DMS 273 treated with DMSO at 0.1 percent for 48 hours (cell line): ENCODE results near the gene ZNF469.
"Not testable (repeated sequence)": the region's sequence is repeated elsewhere in the genome, so short reads cannot be mapped to it uniquely, and the experiment has no call there.

Source experiments
- DNase-seq: peaks from one replicate; lab custom pipeline; 2025; lab: John Stamatoyannopoulos, UW

Gene ZNF469

GRCh38 chr16:88359008-88359407 is 23.8 kb upstream of the ZNF469 start:
- no peak for DNase-seq

GRCh38 chr16:88360401-88360800 is 22.4 kb upstream of the ZNF469 start:
- DNase-seq, result not testable (repeated sequence)

DNA sequence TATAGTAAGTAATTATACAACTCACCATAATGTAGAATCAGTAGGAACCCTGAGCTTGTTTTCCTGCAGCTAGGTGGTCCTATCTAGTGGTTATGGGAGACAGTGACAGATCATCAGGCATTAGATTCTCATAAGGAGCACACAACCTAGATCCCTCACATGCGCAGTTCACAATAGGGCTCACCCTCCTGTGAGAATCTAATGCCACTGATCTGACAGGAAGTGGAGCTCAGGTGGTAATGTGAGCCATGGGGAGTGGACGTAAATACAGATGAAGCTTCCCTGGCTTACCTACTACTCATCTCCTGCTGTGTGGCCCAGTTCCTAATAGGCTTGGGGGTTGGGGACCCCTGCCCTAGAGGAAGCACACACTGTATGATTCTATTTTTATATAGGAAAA is 21.8 kb upstream of the ZNF469 start:
- DNase-seq, result no peak

DNA sequence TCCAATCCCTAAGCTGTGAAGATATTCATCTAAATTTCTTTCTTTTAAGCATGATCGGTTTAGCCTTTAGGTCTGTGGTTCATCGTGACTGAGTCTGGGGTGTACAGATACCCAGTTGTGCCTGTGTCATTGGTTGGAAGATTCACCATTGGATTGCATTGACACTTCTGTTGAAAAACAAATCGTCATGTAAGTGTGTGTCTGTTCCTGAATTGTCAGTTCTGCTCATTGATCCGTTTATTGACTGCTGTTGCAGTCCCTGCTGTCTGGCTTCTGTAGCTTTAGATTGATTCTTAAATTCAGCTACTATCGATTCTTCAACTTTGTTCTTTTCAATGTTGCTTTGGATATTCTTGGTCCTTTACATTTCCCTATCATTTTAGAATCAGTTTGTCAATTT is 21.0 kb upstream of the ZNF469 start:
- no peak for DNase-seq

GRCh38 chr16:88363239-88363891 is 19.4 kb upstream of the ZNF469 start:
- DNase-seq, result no peak

- DNase-seq, result no peak
These were observed 17.4 kb upstream of the ZNF469 start for GRCh38 chr16:88365244-88365865.

DNA sequence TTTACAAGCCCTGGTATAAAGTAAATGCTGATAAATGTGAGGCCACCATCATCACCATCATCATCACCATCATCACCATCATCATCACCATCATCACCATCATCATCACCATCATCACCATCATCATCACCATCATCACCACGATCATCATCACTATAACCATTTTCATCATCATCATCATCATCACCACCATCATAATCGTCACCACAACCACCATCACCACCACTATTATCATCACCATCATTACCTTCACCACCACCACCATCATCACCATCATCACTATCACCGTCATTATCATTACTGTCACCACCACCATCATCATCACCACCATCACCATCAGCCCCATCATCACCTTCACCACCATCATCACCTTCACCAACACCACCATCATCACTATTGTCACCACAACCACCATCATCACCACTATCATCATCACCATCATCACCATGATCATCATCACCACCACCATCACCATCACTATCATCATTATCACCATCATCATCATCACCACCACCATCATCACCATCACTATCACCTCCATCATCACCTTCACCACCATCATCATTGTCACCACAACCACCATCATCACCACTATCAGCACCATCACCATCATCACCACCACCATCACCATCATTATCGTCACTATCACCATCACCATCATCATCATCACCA is 16.6 kb upstream of the ZNF469 start:
- DNase-seq, result no peak

GRCh38 chr16:88366704-88367047 is 16.1 kb upstream of the ZNF469 start:
- no peak for DNase-seq

- no peak for DNase-seq
These were observed 15.2 kb upstream of the ZNF469 start for GRCh38 chr16:88367560-88367959.

GRCh38 chr16:88368036-88368435 is 14.7 kb upstream of the ZNF469 start:
- DNase-seq, result no peak

DNA sequence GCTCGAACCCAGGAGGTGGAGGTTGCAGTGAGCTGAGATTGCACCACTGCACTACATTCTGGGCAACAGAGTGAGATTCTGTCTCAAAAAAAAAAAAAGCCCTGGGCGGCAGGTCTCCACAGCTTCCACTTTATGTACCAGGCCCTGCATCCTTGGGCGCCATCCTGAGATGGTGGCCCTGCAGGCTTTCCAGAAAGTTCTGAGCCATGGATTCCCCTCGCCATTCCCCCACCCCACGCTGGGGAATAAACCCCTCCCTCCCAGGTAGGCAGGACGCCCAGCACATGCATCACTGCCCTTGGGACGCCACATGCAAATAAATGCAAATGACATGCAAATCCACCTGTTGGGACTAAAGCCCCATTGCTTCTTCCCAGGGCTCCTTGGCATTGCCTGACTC is 13.8 kb upstream of the ZNF469 start:
- DNase-seq, result no peak

- DNase-seq, result no peak
These were observed 13.2 kb upstream of the ZNF469 start for GRCh38 chr16:88369447-88370008.

- no peak for DNase-seq
These were observed 12.4 kb upstream of the ZNF469 start for GRCh38 chr16:88370365-88370764.

DNA sequence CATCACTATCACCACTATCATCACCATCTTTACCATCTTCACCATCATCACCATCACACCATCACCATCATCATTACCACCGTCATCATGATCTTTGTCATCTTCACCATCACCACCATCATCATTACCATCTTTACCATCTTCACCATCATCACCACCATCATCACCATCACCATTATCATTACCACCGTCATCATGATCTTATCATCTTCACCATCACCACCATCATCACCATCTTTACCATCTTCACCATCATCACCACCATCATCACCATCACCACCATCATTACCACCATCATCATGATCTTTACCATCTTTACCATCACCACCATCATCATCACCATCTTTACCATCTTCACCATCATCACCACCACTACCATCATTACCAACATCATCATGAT is 10.2 kb upstream of the ZNF469 start:
- DNase-seq, result no peak

DNA sequence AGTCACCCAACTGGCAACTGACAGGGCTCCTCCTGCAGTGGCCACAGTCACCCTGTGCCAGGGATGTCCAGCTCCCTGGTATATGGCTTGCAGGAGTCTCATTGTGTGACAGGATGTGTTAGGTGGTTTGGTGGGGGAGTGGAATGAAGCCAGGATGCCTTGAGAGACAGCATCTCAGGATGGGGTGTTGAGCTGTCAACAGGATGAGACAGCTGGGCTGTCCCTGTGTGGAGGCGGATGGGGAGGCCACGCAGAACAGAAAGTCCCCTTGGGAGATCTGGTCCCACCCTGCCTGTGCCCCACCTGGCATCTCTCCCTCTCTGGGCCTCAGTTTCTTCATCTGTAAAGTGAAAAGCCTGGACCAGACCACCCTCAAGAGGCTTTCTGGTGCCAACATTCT is 9.5 kb upstream of the ZNF469 start:
- DNase-seq, result no peak

DNA sequence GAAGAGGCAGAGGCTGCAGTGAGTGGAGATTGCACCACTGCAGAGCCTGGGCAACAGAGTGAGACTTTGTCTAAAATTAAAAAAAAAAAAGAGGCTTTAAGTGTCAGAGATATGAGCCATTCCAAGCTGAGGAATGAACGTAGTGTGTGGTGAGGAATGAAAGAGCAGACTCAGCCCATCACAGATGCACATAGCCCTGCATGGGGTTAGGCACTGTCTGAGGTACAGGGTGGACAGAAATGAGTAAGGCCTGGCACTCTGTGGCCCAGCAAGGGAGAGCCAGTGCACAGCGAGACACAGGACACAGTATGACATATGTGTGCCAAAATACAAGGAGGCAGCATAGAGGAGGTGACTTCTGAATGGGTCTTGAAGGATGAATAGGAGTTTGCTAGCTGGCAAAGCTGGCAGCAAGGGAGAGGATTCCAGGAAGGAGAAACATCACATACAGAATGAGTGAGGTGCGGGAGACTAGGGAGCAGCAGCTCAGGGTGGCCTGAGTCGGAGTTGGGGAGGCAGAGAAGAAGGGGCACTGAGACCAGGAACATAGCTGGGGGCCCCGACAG is 8.7 kb upstream of the ZNF469 start:
- DNase-seq, result no peak

DNA sequence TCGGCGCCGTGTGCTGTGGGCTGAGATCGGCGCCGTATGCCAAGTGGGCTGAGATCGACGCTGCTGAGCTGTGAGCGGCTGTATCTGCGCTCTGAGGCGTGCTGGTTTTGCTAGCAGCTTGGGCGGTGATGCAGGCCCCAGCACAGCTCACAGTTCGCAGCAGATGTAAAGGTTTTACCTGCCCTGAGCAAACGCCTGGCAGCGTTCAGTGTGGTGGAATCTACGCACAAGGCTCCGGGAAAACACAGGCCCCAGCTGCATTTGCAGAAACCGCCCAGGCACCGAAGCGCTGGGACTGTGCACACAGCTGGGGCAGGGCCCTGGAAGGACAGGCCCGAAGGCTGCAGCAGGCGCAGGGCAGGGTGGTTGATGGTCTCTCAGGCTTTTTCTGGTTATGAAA is 8.0 kb upstream of the ZNF469 start:
- DNase-seq, result no peak

- DNase-seq, result no peak
These were observed 7.4 kb upstream of the ZNF469 start for GRCh38 chr16:88375236-88375975.

DNA sequence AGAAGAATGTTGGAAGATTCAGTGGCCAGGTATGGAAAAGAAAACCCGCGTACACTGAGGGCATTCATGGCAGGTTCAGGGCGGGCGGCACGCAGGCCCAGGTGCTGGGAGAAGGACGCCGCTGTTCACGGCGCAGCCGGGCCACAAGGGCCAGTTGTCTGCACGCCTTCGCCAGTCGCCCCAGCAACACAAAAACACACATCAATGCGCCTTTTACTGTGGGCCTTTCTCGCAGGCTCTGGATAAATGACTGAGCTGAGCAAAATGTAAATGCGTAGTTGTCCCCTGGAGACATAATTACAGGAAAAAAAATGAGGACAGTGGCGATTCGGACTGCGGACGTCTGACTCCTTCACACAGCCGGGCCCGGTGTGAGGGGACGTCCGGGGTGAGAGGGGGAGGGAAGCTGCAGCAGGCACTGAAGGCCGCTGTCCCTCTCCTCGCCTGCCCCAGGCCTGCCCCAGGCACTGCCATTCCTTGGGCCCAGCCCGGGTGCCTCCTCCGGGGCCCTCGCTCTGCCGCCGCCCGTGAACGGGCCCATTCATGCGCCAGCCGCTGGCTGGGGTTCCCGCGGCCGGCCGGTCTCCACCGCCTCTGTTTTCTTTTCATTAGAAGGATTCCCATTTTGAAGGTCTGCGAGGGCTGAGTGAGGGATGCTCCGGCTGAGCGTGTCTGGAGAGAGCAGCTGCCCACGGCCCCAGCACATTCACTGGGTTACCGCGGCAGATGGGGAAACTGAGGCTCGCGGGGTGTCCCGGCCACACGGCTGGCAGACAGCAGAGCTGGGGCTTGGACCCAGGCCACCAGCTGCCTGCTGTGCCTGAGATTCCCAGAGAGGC is 6.5 kb upstream of the ZNF469 start:
- DNase-seq, result no peak

- DNase-seq, result no peak
These were observed 5.7 kb upstream of the ZNF469 start for GRCh38 chr16:88376835-88377726.
